GM12878 (cell line): ENCODE measurements around the gene ABCA4. TPM values are rescaled to one million over a fixed set of nuclear protein-coding genes. Genes with fewer than 3 reads are reported as not detected.
"Not testable (repeated sequence)": the region's sequence is repeated elsewhere in the genome, so short reads cannot be mapped to it uniquely, and the experiment has no call there.

Source experiments
- ATAC-seq: fragments of 200-7000 bp; cut with Tn5 transposase; 3 replicates; pipeline ENCODE4 v1.9.1; 2020; ENCODE audit warnings: mild to moderate bottlenecking, moderate library complexity
- BruUV-seq: library from RNA; stranded (reverse); fragments of 400-500 nt; replicated peaks from 2 replicates; lab custom pipeline; 2021; lab: Mats Ljungman, UMichigan
- CTCF ChIA-PET: fragments of 300-600 bp; sonication (Branson Sonifier 250); formaldehyde crosslinking; extraction: SDS; loops from one replicate; lab custom pipeline; 2021; ENCODE audit warnings: inconsistent platforms; lab: Yijun Ruan, JAX
- POLR2A ChIA-PET: fragments of 350-600 bp; formaldehyde crosslinking; extraction: SDS; loops from one replicate; lab custom pipeline; 2021; ENCODE audit warnings: inconsistent platforms; lab: Charles Lee
- RAD21 ChIA-PET: fragments of 300-600 bp; sonication (Branson Sonifier 250); formaldehyde crosslinking; loops from one replicate; lab custom pipeline; 2023; ENCODE audit warnings: antibody characterized with exemption; ENCODE audit not compliant: unreplicated experiment; lab: Charles Lee
- SMC1A ChIA-PET: fragments of 300-600 bp; sonication (Branson Sonifier 250); formaldehyde crosslinking; loops from one replicate; lab custom pipeline; 2023; ENCODE audit not compliant: unreplicated experiment, uncharacterized antibody; lab: Charles Lee
- DNase-seq: peaks from one replicate; pipeline ENCODE4 v3.0.0-alpha.2; 2011; ENCODE audit warnings: low read depth, low spot score
- FAIRE-seq: peaks from 3 replicates; lab custom pipeline; 2011; peaks lifted over from hg19 to GRCh38; lab: Jason Lieb, UNC
- H2AFZ ChIP-seq: 2 replicates; pipeline ENCODE4 v1.6.0; 2011; ENCODE audit warnings: low read depth, low read length, control low read depth; ENCODE audit not compliant: control insufficient read depth
- H3K27ac ChIP-seq: 2 replicates; pipeline ENCODE4 v1.5.1; 2011; ENCODE audit warnings: control low read depth; ENCODE audit not compliant: control insufficient read depth, insufficient read depth
- H3K27me3 ChIP-seq, 2 experiments: replicated peaks in 1 of 2; 2 replicates each; pipeline versions ENCODE4 v1.6.0 to v1.6.1; 2011; ENCODE audit warnings: low read length in 1 of 2; ENCODE audit not compliant: control insufficient read depth in 2 of 2, insufficient read depth in 2 of 2
- H3K36me3 ChIP-seq, 2 experiments: 2 replicates each; pipeline ENCODE4 v1.5.1; 2011; ENCODE audit warnings: low read length in 1 of 2; ENCODE audit not compliant: control insufficient read depth in 2 of 2, insufficient read depth in 2 of 2
- H3K4me1 ChIP-seq: 2 replicates; pipeline ENCODE4 v1.6.1; 2011; ENCODE audit warnings: mild to moderate bottlenecking, low read length, moderate library complexity, mixed read lengths; ENCODE audit not compliant: control insufficient read depth, insufficient read depth
- H3K4me2 ChIP-seq: 2 replicates; pipeline ENCODE4 v1.6.0; 2011; ENCODE audit warnings: control low read depth; ENCODE audit not compliant: control insufficient read depth, insufficient read depth
- H3K4me3 ChIP-seq: fragments of 200-600 bp; sonication (generic); 2 replicates; pipeline ENCODE4 v1.5.1; 2016
- H3K79me2 ChIP-seq: 2 replicates; pipeline ENCODE4 v1.6.0; 2011; ENCODE audit warnings: low read length; ENCODE audit not compliant: control insufficient read depth, insufficient read depth
- H3K9ac ChIP-seq: 2 replicates; pipeline ENCODE4 v1.8.0; 2011; ENCODE audit warnings: low read length, control low read depth, mixed read lengths; ENCODE audit not compliant: control insufficient read depth, insufficient read depth
- H3K9me3 ChIP-seq: replicated peaks from 3 replicates; pipeline ENCODE4 v1.5.1; 2011; ENCODE audit warnings: mild to moderate bottlenecking, low read length; ENCODE audit not compliant: control insufficient read depth, insufficient read depth
- H4K20me1 ChIP-seq: 2 replicates; pipeline ENCODE4 v1.6.0; 2011; ENCODE audit not compliant: control insufficient read depth, insufficient read depth
- CREM ChIP-seq: IDR thresholded peaks from 2 replicates; pipeline ENCODE4 v1.6.1; 2014; ENCODE audit warnings: antibody characterized with exemption, low read depth
- CUX1 ChIP-seq: IDR thresholded peaks from 2 replicates; pipeline ENCODE4 v1.6.1; 2012; ENCODE audit warnings: improper control_type of control experiment, low read depth, low read length; ENCODE audit not compliant: insufficient replicate concordance
- NR2F1 ChIP-seq: fragments of 450-650 bp; conservative IDR thresholded peaks from 2 replicates; pipeline ENCODE4 v1.6.1; 2017; ENCODE audit warnings: mild to moderate bottlenecking
- TARDBP ChIP-seq: IDR thresholded peaks from 2 replicates; pipeline ENCODE4 v1.6.1; 2016; ENCODE audit warnings: borderline replicate concordance
- TCF12 ChIP-seq: IDR thresholded peaks from 2 replicates; pipeline ENCODE4 v1.6.1; 2011; ENCODE audit warnings: low read depth, mild to moderate bottlenecking, low read length
- USF2 ChIP-seq: IDR thresholded peaks from 2 replicates; pipeline ENCODE4 v1.6.1; 2011; ENCODE audit warnings: low read depth, low read length, improper control_type of control experiment, borderline replicate concordance
- WGBS: methylation state at CpG from one replicate; pipeline ENCODE4 v1.1.6; 2016; ENCODE audit warnings: low lambda C conversion rate; ENCODE audit not compliant: insufficient replicate concordance, insufficient coverage; ENCODE audit errors: missing lambda C conversion rate; 5-methylcytosine and 5-hydroxymethylcytosine counted together
- in situ Hi-C: fragments of 300-500 bp; cut with MboI; formaldehyde crosslinking; loops from 9 replicates; pipeline ENCODE4 v1.14.3; 2018; ENCODE audit warnings: mixed read lengths
- intact Hi-C: fragments of 100-400 bp; cut with micrococcal nuclease; formaldehyde crosslinking; loops from one replicate; pipeline ENCODE4 v1.14.2; 2022; ENCODE audit not compliant: unreplicated experiment
- polyA plus RNA-seq, 11 experiments: library from polyadenylated mRNA; depleted of rRNA in 4 of 11; unstranded in 6 of 11; stranded (reverse) in 5 of 11; fragments of >200 nt; fragmentation: Nextera tagmentation in 4 of 11; fragmentation: Illumina TruSeq in 1 of 11; extraction: Ambion mirVana in 4 of 11; extraction: Trizol in 1 of 11; gene quantifications; 1 replicate in 1 of 11; 2 replicates in 10 of 11; pipeline versions ENCODE4 v1.2.1 to v1.2.3, GENCODE V29; 2011 to 2016; ENCODE audit warnings: inconsistent platforms in 2 of 11, missing spikeins in 2 of 11, low read depth in 1 of 11
- total RNA-seq, 4 experiments: library from RNA; depleted of rRNA in 3 of 4; stranded (reverse); fragments of >200 nt in 3 of 4; fragmentation: Illumina TruSeq in 1 of 4; extraction: Trizol in 1 of 4; gene quantifications; 2 replicates each; pipeline versions ENCODE4 v1.2.1 to v1.2.3, GENCODE V29; 2013 to 2021

The ABCA4 gene
- total and polyA plus RNA-seq, 10 of the 15 experiments (the other 5 are each of a cell fraction or from before 2014, with no cell fraction given), result 0.03 to 0.28 (median 0.11) TPM; not detected in 3

GRCh38 chr1:93999840-94000415 lies 121.0 kb downstream of the ABCA4 start:
- no peak overlapping the region for H3K9ac ChIP-seq
- BruUV-seq, result no TSS peak
- ATAC-seq (no peak), FAIRE-seq (no peak), DNase-seq (no peak)
- H3K27me3 ChIP-seq, result peaks cover 0 to 1% of the 10 kb centered on the region in 2 experiments; a peak in 1 of 4 replicates
- in situ Hi-C loops, result no loop called here
- no peaks in the 10 kb centered on the region for H4K20me1 ChIP-seq
- no peaks in the 10 kb centered on the region for H3K79me2 ChIP-seq
- H3K4me2 ChIP-seq, result no peak overlapping the region
- no peak overlapping the region for H3K27ac ChIP-seq
- intact Hi-C loops, result no loop called here
- H2AFZ ChIP-seq, result no peak overlapping the region
- TF ChIP-seq CUX1, result no peak
- TF ChIP-seq USF2, result no peak
- no peak for TF ChIP-seq CREM
- no peak for TF ChIP-seq TARDBP
- TF ChIP-seq TCF12, result no peak
- no peak for TF ChIP-seq NR2F1
- ChIA-PET SMC1A (no interaction called here), RAD21 (no interaction called here), CTCF (no interaction called here), POLR2A (no interaction called here)
- WGBS, result 21% methylated on average over 3 of the region's 3 CpGs
- H3K9me3 ChIP-seq, result no peaks in the 10 kb centered on the region
- no peaks in the 10 kb centered on the region for H3K36me3 ChIP-seq
- H3K4me1 ChIP-seq, result no peaks in the 10 kb centered on the region
- no peak overlapping the region for H3K4me3 ChIP-seq

GRCh38 chr1:93998532-93998931 lies 122.4 kb downstream of the ABCA4 start:
- ATAC-seq, DNase-seq: not testable (repeated sequence)

More at GRCh38 chr1:93998532-93998931, 122.4 kb downstream of the ABCA4 start:
- 44% methylated on average over 4 of the region's 4 CpGs for WGBS
- BruUV-seq, H4K20me1 ChIP-seq, SMC1A ChIA-PET, H3K9ac ChIP-seq, H3K27ac ChIP-seq, intact Hi-C loops, in situ Hi-C loops, H3K4me1 ChIP-seq, H2AFZ ChIP-seq, H3K79me2 ChIP-seq, H3K4me2 ChIP-seq, POLR2A ChIA-PET, H3K9me3 ChIP-seq, H3K4me3 ChIP-seq, H3K27me3 ChIP-seq, FAIRE-seq, H3K36me3 ChIP-seq, RAD21 ChIA-PET: not testable (repeated sequence)
- CTCF ChIA-PET, result interaction anchor here (1.3 kb wide), 1 partner anchor 39 kb away, joined by 3 read pairs; no protein-coding TSS in a partner anchor
